EH (cell line): Measurements from ENCODE around the gene LRRC42.

Experiments used
- DNase-seq: peaks from one replicate; pipeline ENCODE4 v3.0.0-alpha.2; 2015; ENCODE audit warnings: low read depth

The LRRC42 gene

GRCh38 chr1:53942127-53942957, 3.8 kb upstream of the LRRC42 start:
- no peak for DNase-seq

- no peak for DNase-seq
Observed at GRCh38 chr1:53943090-53943489, 3.1 kb upstream of the LRRC42 start.

GRCh38 chr1:53943490-53944043, 2.6 kb upstream of the LRRC42 start:
- DNase-seq: no peak

GRCh38 chr1:53944469-53945182, 1.5 kb upstream of the LRRC42 start:
- DNase-seq: peak; percentile 31

- no peak for DNase-seq
Observed at GRCh38 chr1:53945183-53945432, 1.0 kb upstream of the LRRC42 start.

GRCh38 chr1:53945433-53946251, 508 bp upstream of the LRRC42 start, which contains the start of gene IFT25:
IFT25 (minus strand) TSS chr1:53945699; CDS start chr1:53940082, 5,617 bp downstream.
- DNase-seq: peak; percentile 96

GRCh38 chr1:53947172-53947907, 1.2 kb downstream of the LRRC42 start:
- DNase-seq: no peak

- no peak for DNase-seq
Observed at GRCh38 chr1:53948291-53948690, 2.1 kb downstream of the LRRC42 start.

- peak; percentile 59 for DNase-seq
Observed at GRCh38 chr1:53949023-53949990, 3.2 kb downstream of the LRRC42 start.

GRCh38 chr1:53951697-53952096, 5.5 kb downstream of the LRRC42 start:
- no peak for DNase-seq

- no peak for DNase-seq
Observed at GRCh38 chr1:53954128-53954527, 8.0 kb downstream of the LRRC42 start.

GRCh38 chr1:53956308-53957168, 10.4 kb downstream of the LRRC42 start:
- no peak for DNase-seq

GRCh38 chr1:53957194-53957818, 11.2 kb downstream of the LRRC42 start:
- peak; percentile 76 for DNase-seq

- peak; percentile 35 for DNase-seq
Observed at GRCh38 chr1:53959664-53960250, 13.6 kb downstream of the LRRC42 start.

GRCh38 chr1:53962395-53962794, 16.2 kb downstream of the LRRC42 start:
- no peak for DNase-seq

GRCh38 chr1:53963460-53963859, 17.3 kb downstream of the LRRC42 start:
- no peak for DNase-seq

GRCh38 chr1:53964109-53964508, 18.0 kb downstream of the LRRC42 start:
- no peak for DNase-seq

GRCh38 chr1:53966794-53967193, 20.6 kb downstream of the LRRC42 start:
- DNase-seq: no peak
